Effector memory CD4-positive, alpha-beta T cell (primary cell): Measurements from ENCODE around the gene MIEF2.
"Not testable (repeated sequence)": the region's sequence is repeated elsewhere in the genome, so short reads cannot be mapped to it uniquely, and the experiment has no call there.

Experiments
- DNase-seq, 3 donors: peaks; one replicate each; pipeline ENCODE4 v3.0.0-alpha.2; 2020
- H3K27ac ChIP-seq: 2 replicates; pipeline ENCODE4 v1.7.0; 2013; ENCODE audit warnings: mild to moderate bottlenecking, low read length, moderate library complexity; ENCODE audit not compliant: insufficient read depth, poor library complexity, severe bottlenecking
- H3K27me3 ChIP-seq: replicated peaks from 2 replicates; pipeline ENCODE4 v1.7.0; 2013; ENCODE audit warnings: mild to moderate bottlenecking, low read length; ENCODE audit not compliant: insufficient read depth, control insufficient read depth, poor library complexity, severe bottlenecking
- H3K36me3 ChIP-seq: 2 replicates; pipeline ENCODE4 v1.7.0; 2013; ENCODE audit warnings: mild to moderate bottlenecking, low read length, moderate library complexity; ENCODE audit not compliant: control insufficient read depth, insufficient read depth
- H3K4me1 ChIP-seq: 2 replicates; pipeline ENCODE4 v1.7.0; 2013; ENCODE audit warnings: low read length, mild to moderate bottlenecking; ENCODE audit not compliant: control insufficient read depth, insufficient read depth, poor library complexity, severe bottlenecking
- H3K4me3 ChIP-seq: 2 replicates; pipeline ENCODE4 v1.7.0; 2013; ENCODE audit warnings: low read length, low read depth, mild to moderate bottlenecking; ENCODE audit not compliant: insufficient read depth, poor library complexity, severe bottlenecking
- H3K9me3 ChIP-seq: 2 replicates; pipeline ENCODE4 v1.7.0; 2013; ENCODE audit warnings: mild to moderate bottlenecking, low read length, moderate library complexity; ENCODE audit not compliant: control insufficient read depth

The MIEF2 gene

GRCh38 chr17:18280766-18281371 is 20.4 kb downstream of the MIEF2 start:
- Histone ChIP-seq H3K36me3 (peaks cover 78% of the 10 kb centered on the region), H3K27ac (no peak overlapping the region), H3K4me1 (no peaks in the 10 kb centered on the region), H3K9me3 (no peaks in the 10 kb centered on the region), H3K4me3 (no peak overlapping the region), H3K27me3 (no peaks in the 10 kb centered on the region)
- no peak for DNase-seq

GRCh38 chr17:18281788-18282187 is 21.3 kb downstream of the MIEF2 start:
- H3K4me1 ChIP-seq: no peaks in the 10 kb centered on the region
- no peak overlapping the region for H3K27ac ChIP-seq
- no peaks in the 10 kb centered on the region for H3K27me3 ChIP-seq
- no peak for DNase-seq
- H3K9me3 ChIP-seq: no peaks in the 10 kb centered on the region
- H3K4me3 ChIP-seq: no peak overlapping the region
- H3K36me3 ChIP-seq: peaks cover 72% of the 10 kb centered on the region

GRCh38 chr17:18285296-18285695 is 24.8 kb downstream of the MIEF2 start:
- Histone ChIP-seq H3K4me3 (no peak overlapping the region), H3K27ac (no peak overlapping the region), H3K27me3 (no peaks in the 10 kb centered on the region), H3K9me3 (no peaks in the 10 kb centered on the region), H3K4me1 (no peaks in the 10 kb centered on the region), H3K36me3 (peaks cover 56% of the 10 kb centered on the region)
- DNase-seq: no peak

GRCh38 chr17:18291718-18292540 is 31.5 kb downstream of the MIEF2 start:
- Histone ChIP-seq H3K9me3 (no peaks in the 10 kb centered on the region), H3K4me1 (no peaks in the 10 kb centered on the region), H3K4me3 (no peak overlapping the region), H3K36me3 (peaks cover 38% of the 10 kb centered on the region), H3K27ac (no peak overlapping the region), H3K27me3 (no peaks in the 10 kb centered on the region)
- no peak for DNase-seq

- H3K36me3 ChIP-seq: peaks cover 50% of the 10 kb centered on the region
- not testable (repeated sequence) for DNase-seq, H3K27ac ChIP-seq, H3K9me3 ChIP-seq, H3K4me3 ChIP-seq, H3K27me3 ChIP-seq, H3K4me1 ChIP-seq
Observed at GRCh38 chr17:18298061-18298460, 37.6 kb downstream of the MIEF2 start.

- Histone ChIP-seq H3K27me3 (no peaks in the 10 kb centered on the region), H3K4me3 (no peak overlapping the region), H3K36me3 (peaks cover 62% of the 10 kb centered on the region), H3K27ac (no peak overlapping the region), H3K9me3 (no peaks in the 10 kb centered on the region), H3K4me1 (no peaks in the 10 kb centered on the region)
- no peak for DNase-seq
Observed at GRCh38 chr17:18300725-18301480, 40.4 kb downstream of the MIEF2 start.

- H3K27ac ChIP-seq, H3K4me3 ChIP-seq, H3K27me3 ChIP-seq, H3K9me3 ChIP-seq, DNase-seq, H3K4me1 ChIP-seq: not testable (repeated sequence)
- peaks cover 68% of the 10 kb centered on the region for H3K36me3 ChIP-seq
Observed at GRCh38 chr17:18303206-18303605, 42.7 kb downstream of the MIEF2 start.

- Histone ChIP-seq H3K4me3 (no peak overlapping the region), H3K9me3 (no peaks in the 10 kb centered on the region), H3K27ac (no peak overlapping the region), H3K36me3 (peaks cover 23% of the 10 kb centered on the region), H3K4me1 (peaks cover 12% of the 10 kb centered on the region), H3K27me3 (no peaks in the 10 kb centered on the region)
- DNase-seq: no peak
Observed at GRCh38 chr17:18309202-18309601, 48.7 kb downstream of the MIEF2 start.

- no peak for DNase-seq
- peaks cover 51% of the 10 kb centered on the region for H3K4me1 ChIP-seq
- H3K4me3 ChIP-seq: peak overlapping the region; percentile 80
Observed at GRCh38 chr17:18314059-18314730, 53.7 kb downstream of the MIEF2 start.

More at GRCh38 chr17:18314059-18314730, 53.7 kb downstream of the MIEF2 start:
- Histone ChIP-seq H3K36me3 (peaks cover 5% of the 10 kb centered on the region), H3K9me3 (no peaks in the 10 kb centered on the region), H3K27ac (peak overlapping the region; percentile 89), H3K27me3 (no peaks in the 10 kb centered on the region)
